AG04449 (cell line): ENCODE data around the gene PELO.
"Not testable (repeated sequence)": the region's sequence is repeated elsewhere in the genome, so short reads cannot be mapped to it uniquely, and the experiment has no call there.

Source experiments
- CTCF ChIA-PET: fragments of 350-600 bp; formaldehyde crosslinking; extraction: SDS; loops from one replicate; lab custom pipeline; 2021; ENCODE audit warnings: antibody characterized with exemption; lab: Yijun Ruan, JAX
- POLR2A ChIA-PET: fragments of 400-600, 350-600 bp; formaldehyde crosslinking; extraction: SDS; loops from one replicate; lab custom pipeline; 2020; ENCODE audit warnings: antibody characterized with exemption, inconsistent platforms; lab: Yijun Ruan, JAX
- DNase-seq: peaks from one replicate; pipeline ENCODE4 v3.0.0-alpha.2; 2010; ENCODE audit warnings: low read depth, low spot score
- H3K4me3 ChIP-seq: 2 replicates; pipeline ENCODE4 v1.5.1; 2011; ENCODE audit warnings: low read depth, mild to moderate bottlenecking, control low read depth, low read length
- TF ChIP-seq, protein P1 (sequence below): IDR thresholded peaks from one replicate; pipeline ENCODE4 v1.5.1; 2011; ENCODE audit warnings: mild to moderate bottlenecking, moderate library complexity, low read length, control low read depth, inconsistent platforms; ENCODE audit not compliant: insufficient read depth; ENCODE audit errors: missing control alignments

The PELO gene

GRCh38 chr5:52809884-52810283 is 22.2 kb downstream of the PELO start:
- TF ChIP-seq, protein P1, sequence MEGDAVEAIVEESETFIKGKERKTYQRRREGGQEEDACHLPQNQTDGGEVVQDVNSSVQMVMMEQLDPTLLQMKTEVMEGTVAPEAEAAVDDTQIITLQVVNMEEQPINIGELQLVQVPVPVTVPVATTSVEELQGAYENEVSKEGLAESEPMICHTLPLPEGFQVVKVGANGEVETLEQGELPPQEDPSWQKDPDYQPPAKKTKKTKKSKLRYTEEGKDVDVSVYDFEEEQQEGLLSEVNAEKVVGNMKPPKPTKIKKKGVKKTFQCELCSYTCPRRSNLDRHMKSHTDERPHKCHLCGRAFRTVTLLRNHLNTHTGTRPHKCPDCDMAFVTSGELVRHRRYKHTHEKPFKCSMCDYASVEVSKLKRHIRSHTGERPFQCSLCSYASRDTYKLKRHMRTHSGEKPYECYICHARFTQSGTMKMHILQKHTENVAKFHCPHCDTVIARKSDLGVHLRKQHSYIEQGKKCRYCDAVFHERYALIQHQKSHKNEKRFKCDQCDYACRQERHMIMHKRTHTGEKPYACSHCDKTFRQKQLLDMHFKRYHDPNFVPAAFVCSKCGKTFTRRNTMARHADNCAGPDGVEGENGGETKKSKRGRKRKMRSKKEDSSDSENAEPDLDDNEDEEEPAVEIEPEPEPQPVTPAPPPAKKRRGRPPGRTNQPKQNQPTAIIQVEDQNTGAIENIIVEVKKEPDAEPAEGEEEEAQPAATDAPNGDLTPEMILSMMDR: no peak
- no peak for DNase-seq
- ChIA-PET CTCF (interaction anchor here (0.7 kb wide), 1 partner anchor 117 kb away, joined by 3 read pairs; no protein-coding TSS in a partner anchor), POLR2A (interaction anchor here (0.7 to 1.7 kb wide), 3 partner anchors 9 to 97 kb away, joined by 3 to 8 read pairs (median 3); no protein-coding TSS in a partner anchor)
- no peak overlapping the region for H3K4me3 ChIP-seq

DNA sequence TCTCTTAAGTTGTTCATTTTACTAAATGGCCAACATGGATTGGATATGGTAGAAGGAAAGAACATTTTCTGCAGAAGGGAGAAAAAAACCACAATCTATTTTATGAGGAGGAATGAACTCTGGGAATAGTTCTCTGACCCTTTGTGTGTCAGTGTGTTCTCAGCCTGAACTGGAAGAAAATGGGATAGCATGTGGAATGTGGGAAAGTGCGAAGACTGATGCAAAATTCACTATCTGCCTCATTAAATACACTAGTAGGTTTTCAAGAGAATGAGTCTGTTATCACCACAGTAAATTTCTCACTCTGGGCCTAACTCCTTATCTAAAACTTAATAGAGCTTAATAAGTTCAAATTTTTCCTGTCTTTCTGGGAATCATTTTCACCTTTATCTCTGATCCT is 22.7 kb downstream of the PELO start:
- POLR2A ChIA-PET: interaction anchor here (1.0 to 1.7 kb wide), 2 partner anchors 9 to 11 kb away, joined by 3 to 8 read pairs; no protein-coding TSS in a partner anchor
- CTCF ChIA-PET: interaction anchor here (1.3 kb wide), 1 partner anchor 12 kb away, joined by 4 read pairs; no protein-coding TSS in a partner anchor
- no peak for DNase-seq
- H3K4me3 ChIP-seq: no peak overlapping the region
- TF ChIP-seq, protein P1: no peak

DNA sequence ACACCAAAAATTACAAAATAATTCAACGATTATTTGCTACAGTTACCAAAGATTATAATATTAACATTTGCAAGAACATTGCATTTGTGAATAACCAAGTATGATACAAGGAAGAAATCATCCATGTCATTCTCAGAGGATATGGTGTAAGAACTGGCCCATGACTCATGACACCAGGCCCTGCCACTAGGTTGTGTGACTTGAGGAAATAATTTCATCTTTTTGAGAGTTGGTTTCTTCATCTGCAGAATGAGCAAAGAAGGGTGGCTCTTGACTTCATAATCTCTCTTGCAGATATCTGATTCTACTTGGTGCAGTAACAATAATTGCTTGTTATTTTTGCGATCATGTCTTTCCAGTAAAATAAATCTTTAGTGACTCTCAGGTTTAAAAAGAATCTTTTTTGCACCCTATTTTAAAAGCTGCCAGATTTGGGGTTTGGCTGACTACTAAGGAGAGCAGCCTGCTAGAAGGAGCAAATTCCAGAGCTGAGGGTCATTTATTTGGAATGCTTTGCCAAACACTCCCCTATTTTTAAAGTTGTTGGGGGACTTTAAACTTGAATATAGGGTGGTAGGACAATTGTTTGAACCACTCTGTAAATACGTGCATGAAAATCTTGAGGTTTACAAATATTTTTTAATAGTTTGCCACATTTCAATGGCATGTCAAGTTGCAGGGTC is 23.5 kb downstream of the PELO start:
- no peak for DNase-seq
- POLR2A ChIA-PET: interaction anchor here (1.5 kb wide), 1 partner anchor 12 kb away, joined by 8 read pairs; no protein-coding TSS in a partner anchor
- CTCF ChIA-PET: interaction anchor here (1.3 to 1.9 kb wide), 3 partner anchors 8 to 13 kb away, joined by 3 to 4 read pairs (median 4); no protein-coding TSS in a partner anchor
- no peak overlapping the region for H3K4me3 ChIP-seq
- TF ChIP-seq, protein P1: no peak

DNA sequence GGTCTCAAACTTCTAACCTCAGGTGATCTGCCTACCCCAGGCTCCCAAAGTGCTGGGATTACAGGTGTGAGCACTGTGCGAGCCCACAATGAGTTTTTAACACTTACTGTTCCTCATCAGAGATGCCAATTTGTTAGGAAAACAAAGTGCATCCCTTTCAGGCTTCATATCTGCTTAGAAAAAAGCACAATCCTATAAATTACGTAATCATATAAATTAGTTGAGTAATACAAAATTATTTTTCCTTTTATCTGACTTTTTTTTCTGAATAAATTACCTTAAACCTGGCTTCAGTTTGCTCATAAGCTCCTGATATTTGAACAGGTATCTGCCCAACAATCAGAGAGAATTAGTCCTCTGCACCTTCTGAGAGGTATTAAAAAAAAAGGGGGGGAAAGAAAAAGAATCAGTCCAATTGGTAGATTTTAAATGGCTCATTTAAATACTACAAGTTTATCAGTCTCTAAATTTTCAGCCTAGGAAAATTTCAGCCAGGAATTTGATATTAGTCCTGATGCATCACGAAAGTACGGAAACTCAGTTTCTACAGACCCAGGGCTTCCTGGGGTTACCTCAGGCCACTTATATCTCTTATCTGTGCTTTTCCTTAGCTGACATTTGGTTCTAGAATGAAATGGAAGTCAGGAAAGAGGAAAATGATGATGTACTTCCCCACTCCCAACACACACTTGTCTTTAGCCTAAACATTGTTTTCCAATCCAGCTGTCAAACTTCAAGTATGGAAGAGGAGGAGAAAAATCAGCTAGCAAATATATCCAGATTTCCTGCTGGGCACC is 26.8 kb downstream of the PELO start:
- no peak overlapping the region for H3K4me3 ChIP-seq
- no peak for DNase-seq
- CTCF ChIA-PET: no interaction called here
- POLR2A ChIA-PET: no interaction called here
- TF ChIP-seq, protein P1: no peak

DNA sequence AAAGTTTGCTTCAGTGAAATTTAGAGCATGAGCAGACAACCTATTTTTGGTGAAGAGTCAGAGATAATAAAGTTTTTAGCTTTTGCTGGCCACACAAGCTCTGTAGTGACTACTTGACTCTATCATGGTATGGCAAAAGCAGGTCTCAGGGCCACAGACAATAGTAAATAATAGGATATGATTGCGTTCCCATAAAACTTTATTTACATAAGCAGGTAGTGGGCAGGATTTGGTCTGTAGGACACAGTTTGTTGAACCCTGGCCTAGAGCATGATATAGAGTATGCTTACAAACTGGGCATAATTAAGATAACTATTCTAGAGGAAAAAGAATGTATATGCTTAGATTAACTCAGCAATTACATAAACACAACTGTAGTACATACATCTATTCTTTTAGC is 30.1 kb downstream of the PELO start:
- CTCF ChIA-PET: interaction anchor here (1.4 to 1.5 kb wide), 2 partner anchors 98 to 124 kb away, joined by 3 read pairs; no protein-coding TSS in a partner anchor
- TF ChIP-seq, protein P1: no peak
- DNase-seq: no peak
- no peak overlapping the region for H3K4me3 ChIP-seq
- POLR2A ChIA-PET: no interaction called here

DNA sequence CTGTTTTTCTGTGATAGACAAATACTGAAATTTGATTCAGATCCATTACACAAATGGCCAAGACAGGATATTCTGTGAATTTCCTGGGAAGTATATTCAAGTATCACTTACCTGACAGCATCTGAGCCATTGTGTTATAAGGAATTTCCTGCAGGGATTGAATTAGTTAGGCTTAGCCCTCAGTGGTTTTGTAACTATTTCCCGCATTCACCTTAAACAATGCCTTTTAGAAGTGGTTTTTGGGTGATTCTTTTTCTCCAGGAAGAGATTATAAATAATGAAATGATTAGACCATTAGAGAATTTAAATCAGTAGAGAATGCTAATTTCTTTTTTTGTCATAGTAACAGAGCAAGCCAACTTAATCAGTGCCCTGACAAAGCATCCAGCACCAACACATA is 30.6 kb downstream of the PELO start:
- ChIA-PET POLR2A (no interaction called here), CTCF (no interaction called here)
- TF ChIP-seq, protein P1: no peak
- no peak for DNase-seq
- no peak overlapping the region for H3K4me3 ChIP-seq

DNA sequence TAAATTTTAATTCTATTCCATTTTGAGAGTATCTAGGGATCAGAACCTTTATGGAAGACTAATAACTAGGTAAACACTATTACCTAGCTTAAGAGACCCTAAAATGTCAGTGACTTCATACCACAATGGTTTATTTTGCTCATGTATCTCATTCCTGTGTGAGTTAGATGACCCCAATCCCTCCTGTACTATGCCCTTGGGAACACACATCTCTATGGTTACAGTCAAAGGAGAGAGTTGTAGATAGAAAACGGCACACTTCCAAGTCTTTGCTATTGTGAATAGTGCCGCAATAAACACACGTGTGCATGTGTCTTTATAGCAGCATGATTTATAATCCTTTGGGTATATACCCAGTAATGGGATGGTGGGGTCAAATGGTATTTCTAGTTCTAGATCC is 31.1 kb downstream of the PELO start:
- POLR2A ChIA-PET, H3K4me3 ChIP-seq, CTCF ChIA-PET, DNase-seq: not testable (repeated sequence)
